HG03175 (cell line): ENCODE measurements around the gene ADCY6.
"Not testable (repeated sequence)": the region's sequence is repeated elsewhere in the genome, so short reads cannot be mapped to it uniquely, and the experiment has no call there.

Experiments
- ATAC-seq: cut with Tn5 transposase; IDR thresholded peaks from one replicate; pipeline ENCODE4 v1.9.1; 2021; ENCODE audit warnings: mild to moderate bottlenecking, moderate library complexity; ENCODE audit not compliant: unreplicated experiment

Gene ADCY6

GRCh38 chr12:48764521-48764920, 24.4 kb downstream of the ADCY6 start:
- ATAC-seq: no peak

DNA sequence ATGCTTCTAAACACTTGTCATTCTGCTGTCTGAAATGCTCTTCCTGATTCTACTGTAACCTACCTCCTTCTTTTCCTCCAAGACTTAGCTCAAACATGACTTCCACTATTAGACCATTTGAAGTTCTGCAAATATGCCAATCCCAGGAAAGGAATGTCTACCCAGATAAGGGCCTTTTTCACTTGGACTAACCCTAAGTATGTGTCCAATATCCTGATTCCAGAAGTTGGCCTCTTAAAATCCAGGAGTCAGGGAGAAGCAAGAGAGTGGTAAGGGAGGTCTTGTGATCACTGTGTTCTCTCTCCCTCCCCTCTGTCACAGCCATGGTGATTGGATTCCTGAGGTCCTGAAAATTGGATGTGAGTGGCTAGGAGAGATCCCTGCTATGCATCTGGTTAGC, 30.2 kb downstream of the ADCY6 start:
- no peak for ATAC-seq

- no peak for ATAC-seq
Measured at GRCh38 chr12:48758186-48758585, 30.7 kb downstream of the ADCY6 start.

- no peak for ATAC-seq
Measured at GRCh38 chr12:48750769-48751356, 38.0 kb downstream of the ADCY6 start.

GRCh38 chr12:48750215-48750614, 38.7 kb downstream of the ADCY6 start:
- ATAC-seq: no peak

- ATAC-seq: no peak
Measured at GRCh38 chr12:48744251-48745008, 44.5 kb downstream of the ADCY6 start.

GRCh38 chr12:48739618-48740269, 49.1 kb downstream of the ADCY6 start:
- ATAC-seq: no peak

GRCh38 chr12:48736456-48736855, 52.4 kb downstream of the ADCY6 start:
- ATAC-seq: no peak

GRCh38 chr12:48728807-48729206, 60.1 kb downstream of the ADCY6 start:
- ATAC-seq: no peak

- ATAC-seq: not testable (repeated sequence)
Measured at GRCh38 chr12:48720737-48721136, 68.2 kb downstream of the ADCY6 start.

DNA sequence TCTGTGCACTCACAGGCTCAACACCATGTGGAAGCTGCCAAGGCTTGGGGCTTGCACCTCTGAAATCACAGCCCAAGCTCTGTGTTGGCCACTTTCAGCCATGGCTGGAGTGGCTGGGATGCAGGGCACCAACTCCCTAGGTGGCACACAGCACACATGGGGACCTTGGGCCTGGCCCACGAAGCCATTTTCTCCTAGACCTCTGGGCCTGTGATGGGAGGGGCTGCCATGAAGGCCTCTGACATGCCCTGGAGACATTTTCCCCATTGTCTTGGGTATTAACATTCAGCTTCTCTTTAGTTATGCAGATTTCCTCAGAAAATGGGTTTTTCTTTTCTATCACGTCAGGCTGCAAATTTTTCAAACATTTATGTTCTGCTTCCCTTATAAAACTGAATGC, 68.7 kb downstream of the ADCY6 start:
- not testable (repeated sequence) for ATAC-seq

DNA sequence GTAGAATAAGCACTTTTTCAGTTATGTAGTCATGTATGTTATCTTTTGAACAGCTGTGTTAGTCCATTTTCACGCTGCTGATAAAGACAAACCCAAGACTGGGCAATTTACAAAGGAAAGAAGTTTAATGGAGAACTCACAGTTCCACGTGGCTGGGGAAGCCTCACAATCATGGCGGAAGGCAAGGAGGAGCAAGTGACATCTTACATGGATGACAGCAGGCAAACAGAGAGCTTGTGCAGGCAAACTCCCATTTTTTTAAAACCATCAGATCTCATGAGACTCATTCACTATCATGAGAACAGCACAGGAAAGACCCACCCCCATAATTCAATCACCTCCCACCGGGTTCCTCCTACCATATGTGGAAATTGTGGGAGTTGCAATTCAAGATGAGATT, 69.9 kb downstream of the ADCY6 start:
- ATAC-seq: not testable (repeated sequence)

DNA sequence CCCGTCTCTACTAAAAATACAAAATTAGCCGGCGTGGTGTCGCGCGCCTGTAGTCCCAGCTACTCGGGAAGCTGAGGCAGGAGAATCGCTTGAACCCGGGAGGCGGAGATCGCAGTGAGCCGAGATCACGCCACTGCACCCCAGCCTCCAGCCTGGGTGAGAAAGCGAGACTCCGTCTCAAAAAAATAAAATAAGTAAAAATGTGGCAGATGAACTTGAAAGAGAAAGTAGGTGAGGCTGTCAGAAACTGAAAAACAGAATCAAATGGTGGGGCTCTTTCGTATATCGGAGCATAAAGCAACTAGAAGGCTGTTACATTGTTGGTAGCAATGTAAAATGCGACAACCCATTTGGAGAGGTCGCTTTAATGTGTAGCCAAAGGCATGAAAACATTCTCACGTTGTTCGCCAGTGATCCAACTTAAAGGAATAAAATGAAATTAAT, 71.6 kb downstream of the ADCY6 start:
- no peak for ATAC-seq

GRCh38 chr12:48716493-48717251, 72.2 kb downstream of the ADCY6 start, which contains the start of gene CCNT1:
TSS of gene CCNT1 (minus strand) at chr12:48716707. CDS start at chr12:48716675, 32 bp downstream.
- peak; percentile 97 for ATAC-seq
